ENCODE measurements around the gene BSDC1. TPM values are rescaled to one million over a fixed set of nuclear protein-coding genes. Genes with fewer than 3 reads are reported as not detected.

BSDC1 gene
- total and polyA plus RNA-seq, 10 of the 15 experiments (the other 5 are each of a cell fraction or from before 2014, with no cell fraction given) = 3.0 to 39.7 (median 22.8) TPM

- no peak; the same call in 1 of the 2 replicates for TF ChIP-seq ESRRA (IDR thresholded peaks at IDR 0.05; ENCODE audit: low read length)
- peak; percentile 27; the same call in 1 of the 2 replicates for TF ChIP-seq NRF1 (conservative IDR thresholded peaks at IDR 0.05; ENCODE audit: low read depth, low read length)
- peak in 1 of 2 experiments; percentile 38; a peak in 1 of 4 replicates for TF ChIP-seq BHLHE40 (IDR thresholded peaks at IDR 0.05; ENCODE audit: borderline replicate concordance in 1 of 2, low read depth in 2 of 2, low read length in 1 of 2)
- TF ChIP-seq SIX5 (IDR thresholded peaks at IDR 0.05; ENCODE audit: low read depth, low read length, severe bottlenecking) = no peak
- TF ChIP-seq CBFB (IDR thresholded peaks at IDR 0.05; ENCODE audit: low read depth) = no peak
- TF ChIP-seq, protein P1, sequence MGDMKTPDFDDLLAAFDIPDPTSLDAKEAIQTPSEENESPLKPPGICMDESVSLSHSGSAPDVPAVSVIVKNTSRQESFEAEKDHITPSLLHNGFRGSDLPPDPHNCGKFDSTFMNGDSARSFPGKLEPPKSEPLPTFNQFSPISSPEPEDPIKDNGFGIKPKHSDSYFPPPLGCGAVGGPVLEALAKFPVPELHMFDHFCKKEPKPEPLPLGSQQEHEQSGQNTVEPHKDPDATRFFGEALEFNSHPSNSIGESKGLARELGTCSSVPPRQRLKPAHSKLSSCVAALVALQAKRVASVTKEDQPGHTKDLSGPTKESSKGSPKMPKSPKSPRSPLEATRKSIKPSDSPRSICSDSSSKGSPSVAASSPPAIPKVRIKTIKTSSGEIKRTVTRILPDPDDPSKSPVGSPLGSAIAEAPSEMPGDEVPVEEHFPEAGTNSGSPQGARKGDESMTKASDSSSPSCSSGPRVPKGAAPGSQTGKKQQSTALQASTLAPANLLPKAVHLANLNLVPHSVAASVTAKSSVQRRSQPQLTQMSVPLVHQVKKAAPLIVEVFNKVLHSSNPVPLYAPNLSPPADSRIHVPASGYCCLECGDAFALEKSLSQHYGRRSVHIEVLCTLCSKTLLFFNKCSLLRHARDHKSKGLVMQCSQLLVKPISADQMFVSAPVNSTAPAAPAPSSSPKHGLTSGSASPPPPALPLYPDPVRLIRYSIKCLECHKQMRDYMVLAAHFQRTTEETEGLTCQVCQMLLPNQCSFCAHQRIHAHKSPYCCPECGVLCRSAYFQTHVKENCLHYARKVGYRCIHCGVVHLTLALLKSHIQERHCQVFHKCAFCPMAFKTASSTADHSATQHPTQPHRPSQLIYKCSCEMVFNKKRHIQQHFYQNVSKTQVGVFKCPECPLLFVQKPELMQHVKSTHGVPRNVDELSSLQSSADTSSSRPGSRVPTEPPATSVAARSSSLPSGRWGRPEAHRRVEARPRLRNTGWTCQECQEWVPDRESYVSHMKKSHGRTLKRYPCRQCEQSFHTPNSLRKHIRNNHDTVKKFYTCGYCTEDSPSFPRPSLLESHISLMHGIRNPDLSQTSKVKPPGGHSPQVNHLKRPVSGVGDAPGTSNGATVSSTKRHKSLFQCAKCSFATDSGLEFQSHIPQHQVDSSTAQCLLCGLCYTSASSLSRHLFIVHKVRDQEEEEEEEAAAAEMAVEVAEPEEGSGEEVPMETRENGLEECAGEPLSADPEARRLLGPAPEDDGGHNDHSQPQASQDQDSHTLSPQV (IDR thresholded peaks at IDR 0.05) = no peak
- TF ChIP-seq SMAD1 (IDR thresholded peaks at IDR 0.05; ENCODE audit: low read depth, partially characterized antibody) = no peak
- TF ChIP-seq MEF2B (IDR thresholded peaks at IDR 0.05; ENCODE audit: partially characterized antibody, poor library complexity, severe bottlenecking) = no peak
- TF ChIP-seq MTA2 (IDR thresholded peaks at IDR 0.05; ENCODE audit: low read depth) = no peak
- no peak for TF ChIP-seq JUND (IDR thresholded peaks at IDR 0.05; ENCODE audit: low read depth, low read length)
- TF ChIP-seq NFYB (IDR thresholded peaks at IDR 0.05; ENCODE audit: insufficient read depth, low read depth, low read length) = peak; percentile 74; the same call in 1 of the 2 replicates
- TF ChIP-seq SIN3A (IDR thresholded peaks at IDR 0.05; ENCODE audit: low read depth, low read length) = no peak
- TF ChIP-seq, protein P2, sequence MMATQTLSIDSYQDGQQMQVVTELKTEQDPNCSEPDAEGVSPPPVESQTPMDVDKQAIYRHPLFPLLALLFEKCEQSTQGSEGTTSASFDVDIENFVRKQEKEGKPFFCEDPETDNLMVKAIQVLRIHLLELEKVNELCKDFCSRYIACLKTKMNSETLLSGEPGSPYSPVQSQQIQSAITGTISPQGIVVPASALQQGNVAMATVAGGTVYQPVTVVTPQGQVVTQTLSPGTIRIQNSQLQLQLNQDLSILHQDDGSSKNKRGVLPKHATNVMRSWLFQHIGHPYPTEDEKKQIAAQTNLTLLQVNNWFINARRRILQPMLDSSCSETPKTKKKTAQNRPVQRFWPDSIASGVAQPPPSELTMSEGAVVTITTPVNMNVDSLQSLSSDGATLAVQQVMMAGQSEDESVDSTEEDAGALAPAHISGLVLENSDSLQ (IDR thresholded peaks at IDR 0.05) = no peak
- no peak for TF ChIP-seq ELK1 (IDR thresholded peaks at IDR 0.05; ENCODE audit: low read depth, low read length)
- no peak for TF ChIP-seq ZBTB33 (IDR thresholded peaks at IDR 0.05)
- peak; percentile 36; the same call in 1 of the 2 replicates for TF ChIP-seq TCF12 (IDR thresholded peaks at IDR 0.05; ENCODE audit: low read depth, low read length)
- peak; percentile 46; the same call in 1 of the 2 replicates for TF ChIP-seq LARP7 (IDR thresholded peaks at IDR 0.05)
- TF ChIP-seq CHD2 (IDR thresholded peaks at IDR 0.05; ENCODE audit: borderline replicate concordance, low read depth, low read length) = no peak
- no peak for TF ChIP-seq TCF7 (IDR thresholded peaks at IDR 0.05; ENCODE audit: borderline replicate concordance)
- peak; percentile 97 for TF ChIP-seq SMAD5 (IDR thresholded peaks at IDR 0.05; ENCODE audit: low read depth)
- TF ChIP-seq MYC (IDR thresholded peaks at IDR 0.05; ENCODE audit: insufficient read depth, insufficient read length, insufficient replicate concordance, low read length, severe bottlenecking) = no peak
Observed at GRCh38 chr1:32335790-32336590, 58.3 kb downstream of the BSDC1 start, which contains the start of gene MARCKSL1 (continued).

Data from GM12878 (cell line).